IMR-90 (cell line): Measurements from ENCODE around the gene MAGI2. TPM values are rescaled to one million over a fixed set of nuclear protein-coding genes. Genes with fewer than 3 reads are reported as not detected.

Experiments
- ATAC-seq: fragments of 200-7000 bp; cut with Tn5 transposase; 2 replicates; pipeline ENCODE4 v1.9.1; 2020; ENCODE audit warnings: low read depth, mild to moderate bottlenecking, moderate library complexity
- BruUV-seq: library from RNA; stranded (reverse); fragments of 400-500 nt; replicated peaks from 2 replicates; lab custom pipeline; 2021; lab: Mats Ljungman, UMichigan
- CTCF ChIA-PET: fragments of 300-600 bp; formaldehyde crosslinking; extraction: SDS; loops from one replicate; lab custom pipeline; 2021; ENCODE audit warnings: antibody characterized with exemption; lab: Yijun Ruan, JAX
- POLR2A ChIA-PET: fragments of 300-600 bp; sonication (Branson Sonifier 250); formaldehyde crosslinking; loops from one replicate; lab custom pipeline; 2022; ENCODE audit warnings: antibody characterized with exemption; ENCODE audit not compliant: unreplicated experiment; lab: Charles Lee
- DNase-seq: peaks from one replicate; pipeline ENCODE4 v3.0.0; 2013
- H2AFZ ChIP-seq: replicated peaks from 2 replicates; pipeline ENCODE3; 2013; ENCODE audit warnings: low read length, mild to moderate bottlenecking; ENCODE audit not compliant: poor library complexity
- H2AK5ac ChIP-seq: 2 replicates; pipeline ENCODE4 v1.6.1; 2013; ENCODE audit warnings: low read depth, low read length, inconsistent platforms
- H2AK9ac ChIP-seq: replicated peaks from 2 replicates; pipeline ENCODE3; 2013; ENCODE audit warnings: mild to moderate bottlenecking, low read depth, low read length, moderate library complexity; ENCODE audit not compliant: poor library complexity
- H2BK120ac ChIP-seq: 2 replicates; pipeline ENCODE4 v1.6.1; 2013; ENCODE audit warnings: low read depth, low read length, inconsistent platforms
- H2BK15ac ChIP-seq: 3 replicates; pipeline ENCODE4 v1.6.1; 2013; ENCODE audit warnings: low read depth, low read length, inconsistent platforms
- H2BK20ac ChIP-seq: 2 replicates; pipeline ENCODE4 v1.6.1; 2013; ENCODE audit warnings: low read depth, mild to moderate bottlenecking, inconsistent platforms, low read length, moderate library complexity
- H2BK5ac ChIP-seq: 2 replicates; pipeline ENCODE4 v1.6.1; 2013; ENCODE audit warnings: mild to moderate bottlenecking, low read depth, low read length, inconsistent platforms; ENCODE audit not compliant: poor library complexity, severe bottlenecking
- H3K14ac ChIP-seq: replicated peaks from 2 replicates; pipeline ENCODE4 v1.6.1; 2013; ENCODE audit warnings: low read depth, low read length, inconsistent platforms
- H3K18ac ChIP-seq: 2 replicates; pipeline ENCODE4 v1.6.1; 2013; ENCODE audit warnings: low read depth, low read length, control low read depth
- H3K23ac ChIP-seq: 2 replicates; pipeline ENCODE4 v1.6.1; 2013; ENCODE audit warnings: low read depth, low read length, inconsistent platforms
- H3K27ac ChIP-seq: 2 replicates; pipeline ENCODE4 v1.5.1; 2013; ENCODE audit warnings: mild to moderate bottlenecking, control low read depth, low read length; ENCODE audit not compliant: insufficient read depth
- H3K27me3 ChIP-seq: 2 replicates; pipeline ENCODE4 v1.6.1; 2013; ENCODE audit warnings: low read length; ENCODE audit not compliant: control insufficient read depth, insufficient read depth
- H3K36me3 ChIP-seq: 2 replicates; pipeline ENCODE4 v1.6.1; 2013; ENCODE audit warnings: low read length, mixed read lengths; ENCODE audit not compliant: control insufficient read depth, insufficient read depth
- H3K4ac ChIP-seq: 2 replicates; pipeline ENCODE4 v1.6.1; 2013; ENCODE audit warnings: low read depth, low read length, inconsistent platforms
- H3K4me1 ChIP-seq: 2 replicates; pipeline ENCODE4 v1.6.1; 2013; ENCODE audit warnings: low read length, mixed read lengths; ENCODE audit not compliant: control insufficient read depth, insufficient read depth
- H3K4me2 ChIP-seq: 2 replicates; pipeline ENCODE4 v1.6.1; 2013; ENCODE audit warnings: low read depth, mild to moderate bottlenecking, control low read depth, low read length, moderate library complexity
- H3K4me3 ChIP-seq: 2 replicates; pipeline ENCODE4 v1.5.1; 2013; ENCODE audit warnings: low read depth, mild to moderate bottlenecking, control low read depth, low read length, moderate library complexity; ENCODE audit not compliant: insufficient read depth
- H3K56ac ChIP-seq: 2 replicates; pipeline ENCODE4 v1.6.1; 2013; ENCODE audit warnings: low read length, inconsistent platforms; ENCODE audit not compliant: insufficient read depth; ENCODE audit errors: extremely low read depth
- H3K79me1 ChIP-seq, 2 experiments: 2 replicates each; pipeline ENCODE4 v1.6.1; 2013; ENCODE audit warnings: low read length in 2 of 2, inconsistent platforms in 1 of 2, low read depth in 1 of 2
- H3K9ac ChIP-seq: 2 replicates; pipeline ENCODE4 v1.6.1; 2013; ENCODE audit warnings: low read depth, low read length, control low read depth
- H3K9me1 ChIP-seq: 2 replicates; pipeline ENCODE4 v1.6.1; 2013; ENCODE audit warnings: low read length, inconsistent platforms; ENCODE audit not compliant: insufficient read depth
- H3K9me3 ChIP-seq: 2 replicates; pipeline ENCODE4 v1.6.1; 2013; ENCODE audit warnings: low read length; ENCODE audit not compliant: control insufficient read depth, insufficient read depth
- H4K20me1 ChIP-seq: 2 replicates; pipeline ENCODE4 v1.6.1; 2013; ENCODE audit warnings: low read length, inconsistent platforms; ENCODE audit not compliant: insufficient read depth
- H4K5ac ChIP-seq: 2 replicates; pipeline ENCODE4 v1.6.1; 2013; ENCODE audit warnings: mild to moderate bottlenecking, low read depth, low read length, control low read depth
- H4K8ac ChIP-seq, 2 experiments: 2 replicates each; pipeline ENCODE4 v1.6.1; 2013; ENCODE audit warnings: low read depth in 2 of 2, low read length in 2 of 2, control low read depth in 1 of 2, inconsistent platforms in 1 of 2
- H4K91ac ChIP-seq: 2 replicates; pipeline ENCODE4 v1.6.1; 2013; ENCODE audit warnings: low read depth, low read length, inconsistent platforms; ENCODE audit not compliant: insufficient read depth
- BHLHE40 ChIP-seq: fragments of 150-350 bp; IDR thresholded peaks from 2 replicates; pipeline ENCODE4 v1.6.1; 2016; ENCODE audit warnings: mild to moderate bottlenecking, low read depth, low read length
- MAFK ChIP-seq: IDR thresholded peaks from 2 replicates; pipeline ENCODE4 v1.6.1; 2012; ENCODE audit warnings: low read depth, low read length, improper control_type of control experiment
- SMC3 ChIP-seq: fragments of 150-350 bp; IDR thresholded peaks from 2 replicates; pipeline ENCODE4 v1.6.1; 2016; ENCODE audit warnings: low read depth, mild to moderate bottlenecking, antibody characterized with exemption, low read length, moderate library complexity
- WGBS, 2 experiments: methylation state at CpG; one replicate each; pipeline versions ENCODE4 v1.1.5 to v1.1.7; 2013; ENCODE audit warnings: missing lambda C conversion rate in 2 of 2; ENCODE audit not compliant: insufficient read length in 1 of 2; ENCODE audit errors: extremely low coverage in 2 of 2; 5-methylcytosine and 5-hydroxymethylcytosine counted together
- dilution Hi-C: fragments of 300-500 bp; cut with HindIII; formaldehyde crosslinking; loops from one replicate; pipeline ENCODE4 v1.14.3; 2018; ENCODE audit warnings: low sequenced_read_pairs; ENCODE audit not compliant: unreplicated experiment
- in situ Hi-C: fragments of 300-500 bp; cut with MboI; formaldehyde crosslinking; loops from 3 replicates; pipeline ENCODE4 v1.14.3; 2019; ENCODE audit warnings: low sequenced_read_pairs, inconsistent platforms, mixed read lengths
- intact Hi-C: fragments of 100-400 bp; cut with micrococcal nuclease; formaldehyde crosslinking; loops from 2 replicates; pipeline ENCODE4 v1.10.0; 2022
- polyA plus RNA-seq, 3 experiments: library from polyadenylated mRNA; depleted of rRNA; stranded (reverse); fragments of >200 nt; gene quantifications; 2 replicates each; pipeline ENCODE4 v1.2.3, GENCODE V29; 2012; ENCODE audit warnings: low replicate concordance in 1 of 3
- total RNA-seq: library from RNA; depleted of rRNA; stranded (reverse); fragments of >200 nt; gene quantifications from 2 replicates; pipeline ENCODE4 v1.2.3, GENCODE V29; 2012
- TF ChIP-seq, protein P1 (sequence below): conservative IDR thresholded peaks from 2 replicates; pipeline ENCODE4 v1.5.1; 2012; ENCODE audit warnings: mild to moderate bottlenecking, low read depth, low read length, improper control_type of control experiment

The MAGI2 gene
- total and polyA plus RNA-seq, 2 of the 4 experiments (the other 2 are of a cell fraction): 2.5 to 17.9 TPM

DNA sequence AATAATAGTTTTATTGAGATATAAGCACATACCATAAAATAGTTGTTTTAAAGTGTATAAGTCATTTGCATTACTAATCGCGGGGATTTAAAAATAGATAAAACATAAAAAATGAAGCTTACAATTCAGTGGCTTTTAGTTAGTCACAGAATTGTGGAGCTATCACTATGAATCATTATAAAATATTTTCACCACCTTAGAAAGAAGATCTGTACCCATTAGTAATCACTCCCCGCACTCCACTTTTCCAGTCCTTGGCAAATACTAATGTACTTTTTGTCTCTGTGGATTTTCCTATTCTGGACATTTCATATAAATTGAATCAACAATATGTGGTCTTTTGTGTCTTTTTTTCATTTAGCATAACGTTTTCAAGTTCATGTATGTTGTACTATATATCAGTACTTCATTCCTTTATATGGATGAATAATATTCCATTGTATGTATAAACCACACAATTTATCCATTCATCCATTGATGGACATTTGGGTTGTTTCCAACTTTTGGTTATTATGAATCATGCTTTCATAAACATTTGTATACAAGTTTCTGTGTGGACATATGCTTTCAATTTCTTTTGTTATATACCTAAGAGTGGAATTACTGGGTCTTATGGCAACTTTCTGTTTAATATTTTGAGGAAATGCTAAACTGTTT, 162.5 kb downstream of the MAGI2 start:
- in situ Hi-C loops: no loop called here
- Histone ChIP-seq H3K4ac (no peak overlapping the region), H2BK15ac (no peak overlapping the region), H4K8ac (no peak overlapping the region; a peak in 1 of 4 replicates), H3K9ac (no peak overlapping the region), H3K9me1 (peaks cover 3% of the 10 kb centered on the region; the same call in 1 of the 2 replicates), H3K23ac (no peak overlapping the region), H3K27me3 (no peaks in the 10 kb centered on the region), H3K4me3 (no peak overlapping the region), H2AK5ac (no peak overlapping the region), H3K4me1 (peaks cover 10% of the 10 kb centered on the region), H3K18ac (peak overlapping the region; percentile 41; the same call in 1 of the 2 replicates), H3K79me1 (peaks cover 14 to 29% of the 10 kb centered on the region in 2 experiments; a peak in 3 of 4 replicates), H3K27ac (no peak overlapping the region), H3K14ac (no peak overlapping the region), H2BK5ac (peak overlapping the region; percentile 88), H4K20me1 (no peaks in the 10 kb centered on the region), H2BK20ac (0 out of 2 replicates have a peak overlapping the region, but pooled peaks have one; percentile 16), H2AFZ (no peak overlapping the region), H4K91ac (no peak overlapping the region), H3K4me2 (peak overlapping the region; percentile 47; the same call in 1 of the 2 replicates), H4K5ac (no peak overlapping the region), H2BK120ac (no peak overlapping the region), H2AK9ac (no peak overlapping the region), H3K9me3 (no peaks in the 10 kb centered on the region), H3K56ac (no peak overlapping the region), H3K36me3 (no peaks in the 10 kb centered on the region)
- BruUV-seq: no TSS peak
- TF ChIP-seq, protein P1, sequence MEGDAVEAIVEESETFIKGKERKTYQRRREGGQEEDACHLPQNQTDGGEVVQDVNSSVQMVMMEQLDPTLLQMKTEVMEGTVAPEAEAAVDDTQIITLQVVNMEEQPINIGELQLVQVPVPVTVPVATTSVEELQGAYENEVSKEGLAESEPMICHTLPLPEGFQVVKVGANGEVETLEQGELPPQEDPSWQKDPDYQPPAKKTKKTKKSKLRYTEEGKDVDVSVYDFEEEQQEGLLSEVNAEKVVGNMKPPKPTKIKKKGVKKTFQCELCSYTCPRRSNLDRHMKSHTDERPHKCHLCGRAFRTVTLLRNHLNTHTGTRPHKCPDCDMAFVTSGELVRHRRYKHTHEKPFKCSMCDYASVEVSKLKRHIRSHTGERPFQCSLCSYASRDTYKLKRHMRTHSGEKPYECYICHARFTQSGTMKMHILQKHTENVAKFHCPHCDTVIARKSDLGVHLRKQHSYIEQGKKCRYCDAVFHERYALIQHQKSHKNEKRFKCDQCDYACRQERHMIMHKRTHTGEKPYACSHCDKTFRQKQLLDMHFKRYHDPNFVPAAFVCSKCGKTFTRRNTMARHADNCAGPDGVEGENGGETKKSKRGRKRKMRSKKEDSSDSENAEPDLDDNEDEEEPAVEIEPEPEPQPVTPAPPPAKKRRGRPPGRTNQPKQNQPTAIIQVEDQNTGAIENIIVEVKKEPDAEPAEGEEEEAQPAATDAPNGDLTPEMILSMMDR: no peak
- TF ChIP-seq BHLHE40 (no peak), MAFK (no peak), SMC3 (no peak)
- ChIA-PET POLR2A (no interaction called here), CTCF (no interaction called here)
- dilution Hi-C loops: no loop called here
- DNase-seq (peak; percentile 70), ATAC-seq (peak; percentile 37; the same call in 1 of the 2 replicates)
- intact Hi-C loops: loop anchor here (10.0 kb wide), 1 partner anchor 514 kb away; no protein-coding TSS in a partner anchor
- WGBS, 2 experiments: no CpG with 5 or more reads among the region's 4 CpGs
